Measurements from ENCODE around the gene KRT83. TPM values are rescaled to one million over a fixed set of nuclear protein-coding genes. Genes with fewer than 3 reads are reported as not detected.

Gene KRT83
- polyA plus RNA-seq, 1 of the 3 experiments (the other 2 are of a cell fraction), result 0.03 TPM

- H3K9me2 ChIP-seq, result no peaks in the 10 kb centered on the region
- no peak for DNase-seq
- no peaks in the 10 kb centered on the region for H3F3A ChIP-seq (replicated peaks; ENCODE audit: insufficient read depth)
- 79% methylated on average over 9 of the region's 9 CpGs for WGBS (ENCODE audit: low lambda C conversion rate)
- no peaks in the 10 kb centered on the region for H3K9me3 ChIP-seq
- CTCF ChIA-PET, result interaction anchor here (1.4 to 13.3 kb wide), 2 partner anchors 10 to 154 kb away, joined by 3 to 218 read pairs; partner anchors contain the start of gene KRT83
- no peak overlapping the region for H2AFZ ChIP-seq (ENCODE audit: low read depth)
- H3K27me3 ChIP-seq (ENCODE audit: insufficient read depth), result no peaks in the 10 kb centered on the region
- H3K79me2 ChIP-seq (ENCODE audit: insufficient read depth), result no peaks in the 10 kb centered on the region
- POLR2A ChIA-PET, result no interaction called here
- no peak overlapping the region for H3K9ac ChIP-seq
- no peak for TF ChIP-seq FOXJ3 (CRISPR knock-in tag; IDR thresholded peaks at IDR 0.05)
- TF ChIP-seq TCF12 (IDR thresholded peaks at IDR 0.05), result no peak
- TF ChIP-seq RAD21 (IDR thresholded peaks at IDR 0.05; ENCODE audit: low read length), result no peak
- no peak for TF ChIP-seq RFX5 (IDR thresholded peaks at IDR 0.05; ENCODE audit: low read length)
- no peak overlapping the region for H3K27ac ChIP-seq (ENCODE audit: low read depth in 2 of 2, low read length in 1 of 2)
- no peaks in the 10 kb centered on the region for H4K20me1 ChIP-seq (ENCODE audit: insufficient read depth)
- H3K4me1 ChIP-seq (ENCODE audit: control insufficient read depth in 1 of 2, insufficient read depth in 2 of 2, low read depth in 1 of 2, low read length in 1 of 2), result no peaks in the 10 kb centered on the region; a peak in 1 of 4 replicates
- H3K4me2 ChIP-seq, result no peak overlapping the region
- no peaks in the 10 kb centered on the region for H3K36me3 ChIP-seq (replicated peaks in 1 of 2; ENCODE audit: control insufficient read depth in 1 of 2, insufficient read depth in 2 of 2, low read length in 1 of 2)
- H3K4me3 ChIP-seq (ENCODE audit: low read depth in 2 of 2, low read length in 1 of 2), result no peak overlapping the region
Measured at GRCh38 chr12:52313926-52314325, 7.3 kb downstream of the KRT83 start.

- 41% methylated on average over 3 of the region's 3 CpGs for WGBS (ENCODE audit: low lambda C conversion rate)
- CTCF ChIA-PET, result interaction anchor here (1.6 to 13.3 kb wide), 3 partner anchors 10 to 141 kb away, joined by 4 to 218 read pairs (median 12); partner anchors contain the start of gene KRT83
- H3K36me3 ChIP-seq (replicated peaks in 1 of 2; ENCODE audit: control insufficient read depth in 1 of 2, insufficient read depth in 2 of 2, low read length in 1 of 2), result no peaks in the 10 kb centered on the region
- no peaks in the 10 kb centered on the region for H3F3A ChIP-seq (replicated peaks; ENCODE audit: insufficient read depth)
- H3K4me2 ChIP-seq, result no peak overlapping the region
- no peaks in the 10 kb centered on the region for H3K79me2 ChIP-seq (ENCODE audit: insufficient read depth)
- H3K27me3 ChIP-seq (ENCODE audit: insufficient read depth), result no peaks in the 10 kb centered on the region
- no peak for TF ChIP-seq POLR2AphosphoS5 (IDR thresholded peaks at IDR 0.05; ENCODE audit: low read depth, low read length)
- no peak for TF ChIP-seq YY1 (IDR thresholded peaks at IDR 0.05; ENCODE audit: low read depth)
- TF ChIP-seq TAF1 (IDR thresholded peaks at IDR 0.05; ENCODE audit: borderline replicate concordance, low read depth, low read length), result no peak
- no peak for TF ChIP-seq GABPA (IDR thresholded peaks at IDR 0.05; ENCODE audit: low read depth)
- TF ChIP-seq SIN3A (IDR thresholded peaks at IDR 0.05; ENCODE audit: borderline replicate concordance, low read depth, low read length), result no peak
- TF ChIP-seq MAX (IDR thresholded peaks at IDR 0.05; ENCODE audit: low read depth), result no peak
- TF ChIP-seq RCOR1 (IDR thresholded peaks at IDR 0.05; ENCODE audit: low read length), result no peak
- TF ChIP-seq TEAD4 (IDR thresholded peaks at IDR 0.05; ENCODE audit: borderline replicate concordance, insufficient read depth), result no peak
- no peak for TF ChIP-seq ELF1 (IDR thresholded peaks at IDR 0.05)
- TF ChIP-seq, protein P1, sequence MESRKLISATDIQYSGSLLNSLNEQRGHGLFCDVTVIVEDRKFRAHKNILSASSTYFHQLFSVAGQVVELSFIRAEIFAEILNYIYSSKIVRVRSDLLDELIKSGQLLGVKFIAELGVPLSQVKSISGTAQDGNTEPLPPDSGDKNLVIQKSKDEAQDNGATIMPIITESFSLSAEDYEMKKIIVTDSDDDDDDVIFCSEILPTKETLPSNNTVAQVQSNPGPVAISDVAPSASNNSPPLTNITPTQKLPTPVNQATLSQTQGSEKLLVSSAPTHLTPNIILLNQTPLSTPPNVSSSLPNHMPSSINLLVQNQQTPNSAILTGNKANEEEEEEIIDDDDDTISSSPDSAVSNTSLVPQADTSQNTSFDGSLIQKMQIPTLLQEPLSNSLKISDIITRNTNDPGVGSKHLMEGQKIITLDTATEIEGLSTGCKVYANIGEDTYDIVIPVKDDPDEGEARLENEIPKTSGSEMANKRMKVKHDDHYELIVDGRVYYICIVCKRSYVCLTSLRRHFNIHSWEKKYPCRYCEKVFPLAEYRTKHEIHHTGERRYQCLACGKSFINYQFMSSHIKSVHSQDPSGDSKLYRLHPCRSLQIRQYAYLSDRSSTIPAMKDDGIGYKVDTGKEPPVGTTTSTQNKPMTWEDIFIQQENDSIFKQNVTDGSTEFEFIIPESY (IDR thresholded peaks at IDR 0.05; ENCODE audit: borderline replicate concordance, low read depth), result no peak
- TF ChIP-seq TCF12 (IDR thresholded peaks at IDR 0.05), result no peak
- no peak for TF ChIP-seq RXRA (IDR thresholded peaks at IDR 0.05; ENCODE audit: borderline replicate concordance, low read depth)
- TF ChIP-seq GATA2 (CRISPR knock-in tag; IDR thresholded peaks at IDR 0.05), result no peak
- no peak for TF ChIP-seq FOXJ3 (CRISPR knock-in tag; IDR thresholded peaks at IDR 0.05)
- no peak for TF ChIP-seq FOXM1 (IDR thresholded peaks at IDR 0.05; ENCODE audit: low read depth)
- no peak for TF ChIP-seq USF1 (IDR thresholded peaks at IDR 0.05; ENCODE audit: borderline replicate concordance, low read depth)
- TF ChIP-seq USF2 (IDR thresholded peaks at IDR 0.05; ENCODE audit: borderline replicate concordance, low read depth, low read length), result no peak
- no peak for TF ChIP-seq IRF3 (IDR thresholded peaks at IDR 0.05; ENCODE audit: low read depth, low read length)
- H4K20me1 ChIP-seq (ENCODE audit: insufficient read depth), result no peaks in the 10 kb centered on the region
- H3K9me2 ChIP-seq, result no peaks in the 10 kb centered on the region
- DNase-seq, result no peak
- H2AFZ ChIP-seq (ENCODE audit: low read depth), result no peak overlapping the region
- no peak overlapping the region for H3K4me3 ChIP-seq (ENCODE audit: low read depth in 2 of 2, low read length in 1 of 2)
- POLR2A ChIA-PET, result no interaction called here
- peaks cover 0 to 3% of the 10 kb centered on the region in 2 experiments; a peak in 1 of 4 replicates for H3K4me1 ChIP-seq (ENCODE audit: control insufficient read depth in 1 of 2, insufficient read depth in 2 of 2, low read depth in 1 of 2, low read length in 1 of 2)
- H3K27ac ChIP-seq (ENCODE audit: low read depth in 2 of 2, low read length in 1 of 2), result no peak overlapping the region
- no peak overlapping the region for H3K9ac ChIP-seq
- H3K9me3 ChIP-seq, result no peaks in the 10 kb centered on the region
Measured at GRCh38 chr12:52313461-52313860, 7.7 kb downstream of the KRT83 start.

All from SK-N-SH (cell line).